SKM-1 treated with dmso at 0.1 percent for 144 hours (cell line): Measurements from ENCODE around the gene MAP2K4.
"Not testable (repeated sequence)": the region's sequence is repeated elsewhere in the genome, so short reads cannot be mapped to it uniquely, and the experiment has no call there.

Experiments used
- DNase-seq: peaks from one replicate; lab custom pipeline; 2025; ENCODE audit not compliant: unreplicated experiment; lab: John Stamatoyannopoulos, UW

MAP2K4 gene

GRCh38 chr17:12020642-12021622 is at the start of gene MAP2K4:
MAP2K4 (plus strand) TSS chr17:12020877; CDS start chr17:12020887, 10 bp downstream.
- peak; percentile 13 for DNase-seq

DNA sequence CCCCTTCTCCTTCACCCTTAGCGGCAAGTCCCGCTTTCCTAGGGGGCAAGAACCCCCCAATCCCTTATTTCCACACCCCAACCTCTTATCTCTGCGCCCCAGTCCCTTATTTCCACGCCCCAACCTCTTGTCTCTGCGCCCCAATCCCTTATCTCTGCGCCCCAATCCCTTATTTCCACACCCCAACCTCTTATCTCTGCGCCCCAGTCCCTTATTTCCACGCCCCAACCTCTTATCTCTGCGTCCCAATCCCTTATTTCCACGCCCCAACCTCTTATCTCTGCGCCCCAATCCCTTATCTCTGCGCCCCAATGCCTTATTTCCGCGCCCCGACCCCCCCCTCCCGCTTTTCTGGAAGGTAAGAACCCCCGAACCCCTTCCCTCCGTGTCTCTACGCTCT is 47.9 kb upstream of the MAP2K4 start:
- DNase-seq: not testable (repeated sequence)

- no peak for DNase-seq
Measured at GRCh38 chr17:11979795-11980194, 40.9 kb upstream of the MAP2K4 start.

DNA sequence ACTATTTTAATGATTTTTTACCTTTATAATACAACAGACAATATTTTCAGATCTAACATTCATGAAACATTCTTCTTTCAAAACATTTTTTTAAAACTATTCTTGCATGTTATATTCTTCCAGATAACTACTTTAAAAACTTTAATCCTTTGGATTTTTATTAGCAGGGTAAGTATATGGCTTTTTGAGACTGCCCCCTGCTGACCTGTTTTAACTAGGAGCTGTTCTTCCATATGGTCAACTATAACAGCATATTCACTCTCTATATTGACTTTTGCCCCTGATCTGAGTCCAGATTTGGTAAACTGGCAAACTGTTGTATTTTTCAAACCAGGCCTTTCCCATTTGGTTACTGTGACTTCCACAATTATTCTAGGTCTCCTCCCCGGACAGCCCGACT is 39.9 kb upstream of the MAP2K4 start:
- no peak for DNase-seq

DNA sequence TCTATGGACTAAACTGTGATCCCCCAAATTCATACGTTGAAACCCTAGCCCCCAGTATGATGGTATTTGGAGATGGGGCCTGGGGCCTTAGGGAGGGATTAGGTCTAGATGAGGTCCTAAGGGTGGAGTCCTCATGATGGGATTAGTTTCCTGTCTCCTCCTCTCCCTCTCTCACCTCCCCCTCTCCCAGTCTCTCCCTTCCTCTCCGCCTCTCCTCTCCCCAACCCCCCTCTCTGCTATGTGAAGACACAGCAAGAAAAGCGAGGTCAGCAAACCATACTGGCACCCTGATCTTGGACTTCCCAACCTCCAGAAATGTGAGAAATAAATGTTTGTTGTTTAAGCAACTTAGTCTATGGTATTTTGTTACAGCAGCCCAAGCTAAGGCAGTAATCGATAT is 38.8 kb upstream of the MAP2K4 start:
- DNase-seq: no peak

- no peak for DNase-seq
Measured at GRCh38 chr17:11986179-11986941, 34.3 kb upstream of the MAP2K4 start.

DNA sequence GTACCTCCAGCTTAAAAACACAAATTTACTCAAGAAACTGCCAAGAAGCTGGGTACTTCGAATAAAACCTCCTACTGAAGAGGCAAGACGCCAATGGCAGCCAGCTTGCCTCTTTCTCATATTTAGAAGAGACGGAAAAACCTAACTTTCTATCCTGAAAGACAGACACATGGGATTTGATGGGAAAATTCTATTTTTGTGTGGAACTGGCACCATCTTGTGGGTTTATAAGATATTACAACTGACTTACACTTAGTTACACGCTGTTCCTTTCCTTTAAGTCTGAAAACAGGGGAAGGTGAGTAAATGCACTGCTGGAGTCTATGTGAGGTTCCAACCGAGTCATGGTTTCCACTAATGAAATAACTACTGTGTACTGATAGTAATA is 33.7 kb upstream of the MAP2K4 start:
- DNase-seq: peak; percentile 4

DNA sequence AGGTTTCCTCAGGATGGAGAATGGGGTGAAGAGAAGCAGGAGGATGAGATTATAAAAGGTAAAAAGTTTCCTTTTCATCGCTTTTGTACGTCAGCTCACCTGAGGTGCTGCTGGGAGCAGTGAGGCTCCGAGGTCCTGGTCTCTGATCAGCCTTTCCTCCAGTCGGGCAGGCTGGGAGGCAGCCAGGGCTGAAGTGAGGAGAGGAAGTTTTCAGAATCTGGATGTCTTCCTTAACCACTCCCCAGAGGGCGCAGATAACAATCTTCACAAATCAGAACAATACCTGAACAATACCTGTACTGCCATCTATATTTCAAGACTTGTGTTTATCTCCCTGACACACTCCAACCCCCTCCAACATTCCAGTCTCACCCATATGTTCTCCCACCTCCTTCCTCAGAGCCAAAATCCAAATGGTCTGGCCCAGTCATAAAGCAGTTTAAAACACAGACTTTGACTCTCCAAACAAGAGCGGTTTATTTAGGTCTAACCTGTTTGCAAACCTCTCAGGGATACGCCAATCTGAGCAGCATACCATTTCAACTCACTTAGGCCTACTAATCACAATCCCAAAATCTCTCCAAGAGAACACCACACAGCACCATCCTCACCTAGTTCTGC is 30.2 kb upstream of the MAP2K4 start:
- no peak for DNase-seq

- DNase-seq: no peak
Measured at GRCh38 chr17:11991461-11991860, 29.2 kb upstream of the MAP2K4 start.

- peak; percentile 1 for DNase-seq
Measured at GRCh38 chr17:11996722-11997146, 23.9 kb upstream of the MAP2K4 start.

- peak; percentile 61 for DNase-seq
Measured at GRCh38 chr17:11997147-11997971, 23.3 kb upstream of the MAP2K4 start, which contains the start of gene ZNF18. ZNF18 (minus strand) TSS chr17:11997475; CDS start chr17:11992829, 4,646 bp downstream.

- no peak for DNase-seq
Measured at GRCh38 chr17:11997972-11998233, 22.8 kb upstream of the MAP2K4 start.

DNA sequence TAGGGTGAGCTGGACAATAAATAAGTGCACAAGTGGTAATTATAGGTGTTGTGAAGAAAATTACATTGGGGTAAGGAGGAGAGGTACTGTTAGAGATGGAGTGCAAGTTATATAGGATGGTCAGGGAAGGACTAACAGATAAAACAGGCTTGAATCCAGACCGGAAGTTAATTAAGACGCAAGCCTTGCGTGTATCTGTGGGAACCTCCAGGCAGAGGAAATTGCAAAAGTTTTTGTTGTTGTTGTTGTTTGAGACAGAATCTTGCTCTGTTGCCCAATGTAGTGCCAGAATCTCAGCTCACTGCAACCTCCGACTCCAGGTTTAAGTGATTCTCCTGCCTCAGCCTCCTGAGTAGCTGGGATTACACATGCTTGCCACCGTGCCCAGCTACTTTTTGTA is 21.0 kb upstream of the MAP2K4 start:
- no peak for DNase-seq

DNA sequence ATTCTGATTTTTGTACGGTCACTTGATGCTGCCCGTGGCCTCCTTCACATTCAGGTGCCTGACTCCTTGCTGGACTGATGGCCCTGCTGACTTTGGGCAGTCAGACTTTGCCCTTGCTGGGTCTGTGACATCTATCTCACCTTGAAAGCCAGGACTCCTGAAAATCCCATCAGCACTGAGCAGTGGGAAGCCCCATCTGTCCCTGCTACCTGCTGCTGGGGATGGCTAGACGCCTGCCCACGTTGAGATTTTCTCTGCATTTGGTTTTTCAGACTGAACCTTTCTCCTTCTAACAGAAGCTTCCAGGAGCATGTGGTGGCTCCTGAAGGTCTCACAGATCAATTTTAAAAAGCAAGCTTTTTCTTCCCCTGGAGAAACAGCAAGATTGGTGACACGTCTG is 13.2 kb upstream of the MAP2K4 start:
- DNase-seq: no peak

GRCh38 chr17:12021623-12022140 is 1.0 kb downstream of the MAP2K4 start:
- no peak for DNase-seq

DNA sequence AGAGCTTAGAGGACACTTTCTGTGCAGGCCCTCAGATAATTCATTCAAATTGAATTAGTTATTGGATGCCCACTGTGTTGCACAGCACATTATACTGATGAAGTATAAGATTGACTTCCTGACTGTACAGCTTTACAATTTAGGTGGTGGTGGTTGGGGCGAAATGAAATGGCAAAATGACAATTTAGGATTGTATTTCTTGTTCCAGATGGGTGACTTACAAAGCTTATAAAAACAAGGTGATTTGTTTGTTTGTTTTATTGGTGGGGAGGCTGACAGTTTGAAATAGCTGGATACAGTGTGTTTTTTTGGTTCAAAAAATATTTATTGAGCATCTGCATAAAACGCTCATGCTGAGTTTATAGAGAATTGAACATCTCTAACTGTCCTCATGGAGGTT is 1.6 kb downstream of the MAP2K4 start:
- DNase-seq: no peak

- no peak for DNase-seq
Measured at GRCh38 chr17:12024327-12024726, 3.6 kb downstream of the MAP2K4 start.

- no peak for DNase-seq
Measured at GRCh38 chr17:12027658-12028057, 7.0 kb downstream of the MAP2K4 start.

- no peak for DNase-seq
Measured at GRCh38 chr17:12028611-12029010, 7.9 kb downstream of the MAP2K4 start.

DNA sequence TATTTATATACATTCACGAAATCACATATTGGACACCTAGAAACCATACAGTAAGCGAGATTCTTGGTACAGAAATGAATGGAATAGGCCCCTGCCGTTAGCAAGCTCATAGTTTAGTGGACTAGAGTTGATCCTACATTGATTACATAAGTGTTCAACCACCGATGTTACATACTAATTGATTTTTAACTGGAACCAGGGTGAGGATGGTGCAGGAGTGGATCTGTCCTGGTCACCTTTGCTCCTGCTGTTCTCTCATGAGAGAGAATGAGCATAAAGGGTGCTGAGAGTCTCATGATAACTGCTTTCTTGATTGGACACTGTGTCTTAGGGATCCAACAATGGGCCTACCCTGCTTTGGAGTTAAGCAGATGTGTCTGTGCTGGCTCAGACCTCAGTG is 13.9 kb downstream of the MAP2K4 start:
- DNase-seq: no peak

DNA sequence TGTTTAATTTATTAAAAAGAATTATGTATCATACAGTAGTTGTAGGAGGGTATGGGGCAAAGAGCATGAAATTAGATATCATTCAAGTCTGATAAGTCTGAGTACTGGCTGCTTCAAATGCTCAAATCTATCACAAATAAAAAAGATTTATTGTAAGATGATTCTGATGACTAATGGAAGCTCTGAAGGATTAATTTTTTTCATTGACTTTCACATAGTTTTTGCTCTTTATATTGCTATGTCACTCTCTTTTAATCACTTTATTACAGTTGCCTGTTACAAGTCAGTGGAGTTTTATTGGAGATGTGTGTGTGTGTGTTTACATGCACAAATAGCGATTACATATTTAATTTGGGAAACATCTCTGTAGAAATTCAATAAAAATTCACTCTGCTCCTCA is 15.0 kb downstream of the MAP2K4 start:
- no peak for DNase-seq
